OCI-LY1 (cell line): ENCODE measurements around the gene ING4.

ENCODE experiments used
- EZH2 ChIP-seq: fragments of 200-600 bp; sonication (generic), shearing (Covaris generic); IDR thresholded peaks from 2 replicates; pipeline ENCODE4 v1.8.0; 2017; ENCODE audit warnings: borderline replicate concordance, mixed run types, mild to moderate bottlenecking, antibody characterized with exemption, low read length, moderate library complexity, mixed read lengths
- TF ChIP-seq, protein P1 (sequence below): fragments of 200-600 bp; sonication (generic), shearing (Covaris generic); IDR thresholded peaks from 2 replicates; pipeline ENCODE4 v1.5.1; 2017; ENCODE audit warnings: mild to moderate bottlenecking, antibody characterized with exemption, low read length, moderate library complexity, mixed read lengths

DNA sequence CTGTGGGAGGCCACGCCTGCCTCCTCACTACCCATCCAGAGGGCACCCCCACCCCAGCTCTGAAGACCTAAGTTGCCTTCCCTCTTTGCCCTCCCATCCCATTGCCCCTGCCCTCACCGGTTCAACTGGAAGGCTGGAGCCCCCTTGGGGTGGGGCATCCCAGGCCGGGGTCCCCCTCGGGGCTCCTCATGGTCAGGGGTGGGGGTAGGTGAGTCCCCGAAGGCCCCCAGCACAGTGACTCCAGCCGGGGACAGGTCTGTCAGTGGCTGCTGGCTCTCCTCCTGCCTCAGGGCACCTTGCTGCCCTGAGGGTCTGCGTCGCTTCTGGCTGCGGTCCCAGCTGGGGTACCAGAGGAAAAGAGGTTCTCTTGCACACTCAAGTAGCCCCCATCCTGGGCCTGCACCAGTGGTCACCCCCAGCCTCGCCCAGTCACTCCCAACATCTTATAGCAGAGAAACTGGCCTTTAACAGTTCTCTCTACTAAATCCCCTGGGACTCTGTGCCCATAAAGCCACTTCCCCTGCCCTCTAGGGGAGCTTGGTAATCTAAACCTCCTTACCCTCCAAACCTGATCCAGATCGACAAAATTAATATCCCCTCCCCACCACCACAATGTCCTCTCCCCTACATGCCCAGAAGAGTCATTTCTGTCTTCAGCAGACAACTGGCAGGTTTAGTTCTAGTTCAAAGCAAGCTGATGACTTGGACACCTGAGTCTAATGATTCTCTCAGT lies 32.6 kb upstream of the ING4 start:
- TF ChIP-seq, protein P1, sequence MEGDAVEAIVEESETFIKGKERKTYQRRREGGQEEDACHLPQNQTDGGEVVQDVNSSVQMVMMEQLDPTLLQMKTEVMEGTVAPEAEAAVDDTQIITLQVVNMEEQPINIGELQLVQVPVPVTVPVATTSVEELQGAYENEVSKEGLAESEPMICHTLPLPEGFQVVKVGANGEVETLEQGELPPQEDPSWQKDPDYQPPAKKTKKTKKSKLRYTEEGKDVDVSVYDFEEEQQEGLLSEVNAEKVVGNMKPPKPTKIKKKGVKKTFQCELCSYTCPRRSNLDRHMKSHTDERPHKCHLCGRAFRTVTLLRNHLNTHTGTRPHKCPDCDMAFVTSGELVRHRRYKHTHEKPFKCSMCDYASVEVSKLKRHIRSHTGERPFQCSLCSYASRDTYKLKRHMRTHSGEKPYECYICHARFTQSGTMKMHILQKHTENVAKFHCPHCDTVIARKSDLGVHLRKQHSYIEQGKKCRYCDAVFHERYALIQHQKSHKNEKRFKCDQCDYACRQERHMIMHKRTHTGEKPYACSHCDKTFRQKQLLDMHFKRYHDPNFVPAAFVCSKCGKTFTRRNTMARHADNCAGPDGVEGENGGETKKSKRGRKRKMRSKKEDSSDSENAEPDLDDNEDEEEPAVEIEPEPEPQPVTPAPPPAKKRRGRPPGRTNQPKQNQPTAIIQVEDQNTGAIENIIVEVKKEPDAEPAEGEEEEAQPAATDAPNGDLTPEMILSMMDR, result no peak
- TF ChIP-seq EZH2, result no peak
